HAP-1 (cell line): ENCODE results near the gene TAF11L3.
"Not testable (repeated sequence)": the region's sequence is repeated elsewhere in the genome, so short reads cannot be mapped to it uniquely, and the experiment has no call there.

Experiments
- DNase-seq, 2 experiments: peaks; one replicate each; pipeline ENCODE4 v3.0.0-alpha.2; 2016 to 2020; ENCODE audit warnings: low spot score in 2 of 2
- H3K27me3 ChIP-seq: fragments of 250-450 bp; sonication (Bioruptor Pico); 2 replicates; pipeline ENCODE4 v1.5.1; 2020; ENCODE audit warnings: low read depth, mild to moderate bottlenecking, moderate library complexity
- H3K36me3 ChIP-seq: fragments of 250-450 bp; sonication (Bioruptor Pico); replicated peaks from 2 replicates; pipeline ENCODE4 v1.5.1; 2020; ENCODE audit warnings: mild to moderate bottlenecking
- H3K4me1 ChIP-seq: fragments of 250-450 bp; sonication (Bioruptor Pico); 2 replicates; pipeline ENCODE4 v1.5.1; 2020; ENCODE audit warnings: mild to moderate bottlenecking
- H3K4me3 ChIP-seq: fragments of 250-450 bp; sonication (Bioruptor Pico); 2 replicates; pipeline ENCODE4 v1.5.1; 2020; ENCODE audit warnings: mild to moderate bottlenecking, moderate library complexity
- H3K9me3 ChIP-seq: fragments of 250-450 bp; sonication (Bioruptor Pico); 2 replicates; pipeline ENCODE4 v1.5.1; 2020; ENCODE audit warnings: mild to moderate bottlenecking, moderate library complexity
- in situ Hi-C: fragments of 300-500 bp; cut with MboI; formaldehyde crosslinking; loops from 3 replicates; pipeline ENCODE4 v1.14.3; 2020; ENCODE audit warnings: low sequenced_read_pairs, inconsistent platforms, mixed read lengths

The TAF11L3 gene

DNA sequence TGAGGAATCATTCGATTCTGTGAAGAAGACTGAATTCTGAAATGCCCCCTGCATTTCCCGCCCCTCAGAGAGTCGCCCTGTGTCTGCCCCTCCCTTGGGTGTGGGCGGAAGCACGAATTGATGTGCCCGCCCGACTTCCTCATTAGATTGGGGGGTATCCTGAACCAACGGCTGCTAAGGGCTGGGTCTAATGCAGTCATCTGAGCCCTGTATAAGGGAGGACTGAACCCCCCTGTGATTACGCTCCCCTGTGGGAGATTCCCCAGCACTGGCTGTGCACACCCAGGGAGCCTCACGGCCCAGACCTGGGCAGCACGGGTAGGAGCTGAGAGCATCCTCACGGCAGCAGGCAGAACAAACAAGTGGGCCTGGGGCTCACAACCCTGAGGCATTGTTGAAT is 641 bp upstream of the TAF11L3 start:
- in situ Hi-C loops, DNase-seq, H3K27me3 ChIP-seq, H3K4me3 ChIP-seq, H3K36me3 ChIP-seq, H3K4me1 ChIP-seq, H3K9me3 ChIP-seq: not testable (repeated sequence)

DNA sequence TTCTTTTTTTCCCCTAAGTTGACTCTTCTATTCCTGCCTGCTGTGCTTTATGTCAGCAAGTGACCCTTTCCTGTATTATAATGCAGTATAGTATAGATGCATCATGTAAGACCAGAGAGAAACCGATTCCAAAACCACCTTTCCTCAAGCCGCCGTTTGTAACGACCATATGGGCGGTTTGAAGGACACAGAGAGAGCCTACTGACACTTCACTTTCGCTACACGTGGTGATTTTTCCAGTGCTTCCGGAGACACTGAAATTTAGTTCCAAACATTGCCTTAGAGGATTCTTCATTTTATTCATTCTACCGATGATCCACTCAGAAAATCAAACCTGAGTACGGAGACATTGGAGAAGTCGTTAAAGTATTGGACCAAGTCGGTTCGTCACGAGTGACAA is 1.3 kb downstream of the TAF11L3 start:
- DNase-seq, H3K4me3 ChIP-seq, H3K27me3 ChIP-seq, in situ Hi-C loops, H3K4me1 ChIP-seq, H3K9me3 ChIP-seq, H3K36me3 ChIP-seq: not testable (repeated sequence)

DNA sequence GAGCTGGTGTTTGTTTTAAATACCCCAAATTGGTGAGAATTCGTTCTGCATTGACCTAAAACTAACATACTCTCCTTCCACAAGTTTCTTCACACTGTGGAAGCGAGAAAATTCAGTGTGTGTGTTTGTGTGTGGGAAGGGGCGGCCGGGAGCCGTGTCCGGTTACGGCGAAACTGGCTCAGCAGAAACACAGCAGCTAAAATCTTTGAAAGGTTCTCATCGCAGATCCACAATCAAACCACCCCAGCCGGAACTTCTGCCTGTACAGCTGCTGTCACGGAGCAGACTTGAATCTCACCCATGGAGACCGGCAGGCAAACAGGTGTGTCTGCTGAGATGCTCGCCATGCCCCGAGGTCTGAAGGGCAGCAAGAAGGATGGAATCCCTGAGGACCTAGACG is 3.3 kb downstream of the TAF11L3 start, which contains the start of gene TAF11L4:
TSS of gene TAF11L4 (plus strand) at position 301 of the 400 bp plus-strand sequence.
- H3K4me1 ChIP-seq, H3K4me3 ChIP-seq, DNase-seq, H3K27me3 ChIP-seq, in situ Hi-C loops, H3K9me3 ChIP-seq, H3K36me3 ChIP-seq: not testable (repeated sequence)

DNA sequence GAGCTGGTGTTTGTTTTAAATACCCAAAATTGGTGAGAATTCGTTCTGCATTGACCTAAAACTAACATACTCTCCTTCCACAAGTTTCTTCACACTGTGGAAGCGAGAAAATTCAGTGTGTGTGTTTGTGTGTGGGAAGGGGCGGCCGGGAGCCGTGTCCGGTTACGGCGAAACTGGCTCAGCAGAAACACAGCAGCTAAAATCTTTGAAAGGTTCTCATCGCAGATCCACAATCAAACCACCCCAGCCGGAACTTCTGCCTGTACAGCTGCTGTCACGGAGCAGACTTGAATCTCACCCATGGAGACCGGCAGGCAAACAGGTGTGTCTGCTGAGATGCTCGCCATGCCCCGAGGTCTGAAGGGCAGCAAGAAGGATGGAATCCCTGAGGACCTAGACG is 6.8 kb downstream of the TAF11L3 start, which contains the start of gene TAF11L5:
TSS of gene TAF11L5 (plus strand) at position 301 of the 400 bp plus-strand sequence.
- H3K9me3 ChIP-seq, H3K27me3 ChIP-seq, in situ Hi-C loops, H3K36me3 ChIP-seq, H3K4me1 ChIP-seq, H3K4me3 ChIP-seq, DNase-seq: not testable (repeated sequence)

GRCh38 chr5:17526504-17526903 is 8.3 kb downstream of the TAF11L3 start:
- peak; percentile 4 to 29 for DNase-seq
- H3K4me1 ChIP-seq, in situ Hi-C loops, H3K36me3 ChIP-seq, H3K9me3 ChIP-seq, H3K4me3 ChIP-seq, H3K27me3 ChIP-seq: not testable (repeated sequence)

- in situ Hi-C loops, H3K4me1 ChIP-seq, H3K36me3 ChIP-seq, H3K9me3 ChIP-seq, DNase-seq, H3K27me3 ChIP-seq, H3K4me3 ChIP-seq: not testable (repeated sequence)
Measured at GRCh38 chr5:17528369-17528768, 10.2 kb downstream of the TAF11L3 start, which contains the start of gene TAF11L6. TSS of gene TAF11L6 (plus strand) at chr5:17528669.
